ENCODE data around the gene TGFBR3L. TPM values are rescaled to one million over a fixed set of nuclear protein-coding genes. Genes with fewer than 3 reads are reported as not detected.

Gene TGFBR3L
- total and polyA plus RNA-seq, 2 experiments from 2014 or later, result 1.7 to 7.0 TPM

DNA sequence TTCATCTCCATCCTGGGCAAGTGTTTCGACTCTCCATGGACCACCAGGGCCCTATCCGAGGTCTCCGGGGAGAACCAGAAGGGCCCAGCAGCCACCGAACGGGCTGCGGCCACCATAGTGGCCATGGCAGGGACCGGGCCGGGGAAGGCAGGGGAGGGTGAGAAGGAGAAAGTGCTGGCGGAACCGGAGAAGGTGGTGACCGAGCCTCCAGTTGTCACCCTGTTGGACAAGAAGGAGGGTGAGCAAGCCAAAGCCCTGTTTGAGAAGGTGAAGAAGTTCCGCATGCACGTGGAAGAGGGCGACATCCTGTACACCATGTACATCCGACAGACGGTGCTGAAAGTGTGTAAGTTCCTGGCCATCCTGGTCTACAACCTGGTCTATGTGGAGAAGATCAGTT, 15.7 kb upstream of the TGFBR3L start (continued):
- TF ChIP-seq, protein P1, sequence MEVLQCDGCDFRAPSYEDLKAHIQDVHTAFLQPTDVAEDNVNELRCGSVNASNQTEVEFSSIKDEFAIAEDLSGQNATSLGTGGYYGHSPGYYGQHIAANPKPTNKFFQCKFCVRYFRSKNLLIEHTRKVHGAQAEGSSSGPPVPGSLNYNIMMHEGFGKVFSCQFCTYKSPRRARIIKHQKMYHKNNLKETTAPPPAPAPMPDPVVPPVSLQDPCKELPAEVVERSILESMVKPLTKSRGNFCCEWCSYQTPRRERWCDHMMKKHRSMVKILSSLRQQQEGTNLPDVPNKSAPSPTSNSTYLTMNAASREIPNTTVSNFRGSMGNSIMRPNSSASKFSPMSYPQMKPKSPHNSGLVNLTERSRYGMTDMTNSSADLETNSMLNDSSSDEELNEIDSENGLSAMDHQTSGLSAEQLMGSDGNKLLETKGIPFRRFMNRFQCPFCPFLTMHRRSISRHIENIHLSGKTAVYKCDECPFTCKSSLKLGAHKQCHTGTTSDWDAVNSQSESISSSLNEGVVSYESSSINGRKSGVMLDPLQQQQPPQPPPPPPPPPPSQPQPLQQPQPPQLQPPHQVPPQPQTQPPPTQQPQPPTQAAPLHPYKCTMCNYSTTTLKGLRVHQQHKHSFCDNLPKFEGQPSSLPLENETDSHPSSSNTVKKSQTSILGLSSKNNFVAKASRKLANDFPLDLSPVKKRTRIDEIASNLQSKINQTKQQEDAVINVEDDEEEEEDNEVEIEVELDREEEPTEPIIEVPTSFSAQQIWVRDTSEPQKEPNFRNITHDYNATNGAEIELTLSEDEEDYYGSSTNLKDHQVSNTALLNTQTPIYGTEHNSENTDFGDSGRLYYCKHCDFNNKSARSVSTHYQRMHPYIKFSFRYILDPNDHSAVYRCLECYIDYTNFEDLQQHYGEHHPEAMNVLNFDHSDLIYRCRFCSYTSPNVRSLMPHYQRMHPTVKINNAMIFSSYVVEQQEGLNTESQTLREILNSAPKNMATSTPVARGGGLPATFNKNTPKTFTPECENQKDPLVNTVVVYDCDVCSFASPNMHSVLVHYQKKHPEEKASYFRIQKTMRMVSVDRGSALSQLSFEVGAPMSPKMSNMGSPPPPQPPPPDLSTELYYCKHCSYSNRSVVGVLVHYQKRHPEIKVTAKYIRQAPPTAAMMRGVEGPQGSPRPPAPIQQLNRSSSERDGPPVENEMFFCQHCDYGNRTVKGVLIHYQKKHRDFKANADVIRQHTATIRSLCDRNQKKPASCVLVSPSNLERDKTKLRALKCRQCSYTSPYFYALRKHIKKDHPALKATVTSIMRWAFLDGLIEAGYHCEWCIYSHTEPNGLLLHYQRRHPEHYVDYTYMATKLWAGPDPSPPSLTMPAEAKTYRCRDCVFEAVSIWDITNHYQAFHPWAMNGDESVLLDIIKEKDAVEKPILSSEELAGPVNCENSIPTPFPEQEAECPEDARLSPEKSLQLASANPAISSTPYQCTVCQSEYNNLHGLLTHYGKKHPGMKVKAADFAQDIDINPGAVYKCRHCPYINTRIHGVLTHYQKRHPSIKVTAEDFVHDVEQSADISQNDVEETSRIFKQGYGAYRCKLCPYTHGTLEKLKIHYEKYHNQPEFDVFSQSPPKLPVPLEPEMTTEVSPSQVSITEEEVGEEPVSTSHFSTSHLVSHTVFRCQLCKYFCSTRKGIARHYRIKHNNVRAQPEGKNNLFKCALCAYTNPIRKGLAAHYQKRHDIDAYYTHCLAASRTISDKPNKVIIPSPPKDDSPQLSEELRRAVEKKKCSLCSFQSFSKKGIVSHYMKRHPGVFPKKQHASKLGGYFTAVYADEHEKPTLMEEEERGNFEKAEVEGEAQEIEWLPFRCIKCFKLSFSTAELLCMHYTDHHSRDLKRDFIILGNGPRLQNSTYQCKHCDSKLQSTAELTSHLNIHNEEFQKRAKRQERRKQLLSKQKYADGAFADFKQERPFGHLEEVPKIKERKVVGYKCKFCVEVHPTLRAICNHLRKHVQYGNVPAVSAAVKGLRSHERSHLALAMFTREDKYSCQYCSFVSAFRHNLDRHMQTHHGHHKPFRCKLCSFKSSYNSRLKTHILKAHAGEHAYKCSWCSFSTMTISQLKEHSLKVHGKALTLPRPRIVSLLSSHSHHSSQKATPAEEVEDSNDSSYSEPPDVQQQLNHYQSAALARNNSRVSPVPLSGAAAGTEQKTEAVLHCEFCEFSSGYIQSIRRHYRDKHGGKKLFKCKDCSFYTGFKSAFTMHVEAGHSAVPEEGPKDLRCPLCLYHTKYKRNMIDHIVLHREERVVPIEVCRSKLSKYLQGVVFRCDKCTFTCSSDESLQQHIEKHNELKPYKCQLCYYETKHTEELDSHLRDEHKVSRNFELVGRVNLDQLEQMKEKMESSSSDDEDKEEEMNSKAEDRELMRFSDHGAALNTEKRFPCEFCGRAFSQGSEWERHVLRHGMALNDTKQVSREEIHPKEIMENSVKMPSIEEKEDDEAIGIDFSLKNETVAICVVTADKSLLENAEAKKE (CRISPR knock-in tag; IDR thresholded peaks at IDR 0.05), result no peak
- TF ChIP-seq, protein P2, sequence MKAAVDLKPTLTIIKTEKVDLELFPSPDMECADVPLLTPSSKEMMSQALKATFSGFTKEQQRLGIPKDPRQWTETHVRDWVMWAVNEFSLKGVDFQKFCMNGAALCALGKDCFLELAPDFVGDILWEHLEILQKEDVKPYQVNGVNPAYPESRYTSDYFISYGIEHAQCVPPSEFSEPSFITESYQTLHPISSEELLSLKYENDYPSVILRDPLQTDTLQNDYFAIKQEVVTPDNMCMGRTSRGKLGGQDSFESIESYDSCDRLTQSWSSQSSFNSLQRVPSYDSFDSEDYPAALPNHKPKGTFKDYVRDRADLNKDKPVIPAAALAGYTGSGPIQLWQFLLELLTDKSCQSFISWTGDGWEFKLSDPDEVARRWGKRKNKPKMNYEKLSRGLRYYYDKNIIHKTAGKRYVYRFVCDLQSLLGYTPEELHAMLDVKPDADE (IDR thresholded peaks at IDR 0.05), result no peak

GRCh38 chr19:7899751-7900378, 14.8 kb upstream of the TGFBR3L start:
- Histone ChIP-seq H3K36me3 (ENCODE audit: insufficient read depth) (no peaks in the 10 kb centered on the region), H3K4me2 (no peak overlapping the region), H3K4me1 (ENCODE audit: insufficient read depth) (peaks cover 9% of the 10 kb centered on the region), H3K9me2 (ENCODE audit: insufficient read depth) (no peaks in the 10 kb centered on the region), H3K27ac (ENCODE audit: low read depth) (no peak overlapping the region), H3K4me3 (no peak overlapping the region), H2AFZ (no peak overlapping the region), H3K79me2 (replicated peaks; ENCODE audit: insufficient read depth) (peaks cover 5% of the 10 kb centered on the region), H3K27me3 (ENCODE audit: insufficient read depth) (no peaks in the 10 kb centered on the region), H3F3A (replicated peaks; ENCODE audit: low read depth) (peaks cover 6% of the 10 kb centered on the region; the same call in 1 of the 2 replicates), H4K20me1 (replicated peaks; ENCODE audit: insufficient read depth) (no peaks in the 10 kb centered on the region; the same call in 1 of the 2 replicates)
- DNase-seq (ENCODE audit: low spot score), result no peak
- Mint-ChIP-seq H3K27ac (no peak overlapping the region), H3K9me3 (peaks cover 6% of the 10 kb centered on the region; the same call in 1 of the 3 replicates), H3K4me1 (peaks cover 12% of the 10 kb centered on the region), H3K27me3 (ENCODE audit: insufficient read depth, low read depth, poor library complexity) (peaks cover 23% of the 10 kb centered on the region), H3K36me3 (ENCODE audit: low read depth) (peaks cover 14% of the 10 kb centered on the region; the same call in 2 of the 3 replicates), H3K4me3 (no peak overlapping the region)
- TF ChIP-seq, protein P3, sequence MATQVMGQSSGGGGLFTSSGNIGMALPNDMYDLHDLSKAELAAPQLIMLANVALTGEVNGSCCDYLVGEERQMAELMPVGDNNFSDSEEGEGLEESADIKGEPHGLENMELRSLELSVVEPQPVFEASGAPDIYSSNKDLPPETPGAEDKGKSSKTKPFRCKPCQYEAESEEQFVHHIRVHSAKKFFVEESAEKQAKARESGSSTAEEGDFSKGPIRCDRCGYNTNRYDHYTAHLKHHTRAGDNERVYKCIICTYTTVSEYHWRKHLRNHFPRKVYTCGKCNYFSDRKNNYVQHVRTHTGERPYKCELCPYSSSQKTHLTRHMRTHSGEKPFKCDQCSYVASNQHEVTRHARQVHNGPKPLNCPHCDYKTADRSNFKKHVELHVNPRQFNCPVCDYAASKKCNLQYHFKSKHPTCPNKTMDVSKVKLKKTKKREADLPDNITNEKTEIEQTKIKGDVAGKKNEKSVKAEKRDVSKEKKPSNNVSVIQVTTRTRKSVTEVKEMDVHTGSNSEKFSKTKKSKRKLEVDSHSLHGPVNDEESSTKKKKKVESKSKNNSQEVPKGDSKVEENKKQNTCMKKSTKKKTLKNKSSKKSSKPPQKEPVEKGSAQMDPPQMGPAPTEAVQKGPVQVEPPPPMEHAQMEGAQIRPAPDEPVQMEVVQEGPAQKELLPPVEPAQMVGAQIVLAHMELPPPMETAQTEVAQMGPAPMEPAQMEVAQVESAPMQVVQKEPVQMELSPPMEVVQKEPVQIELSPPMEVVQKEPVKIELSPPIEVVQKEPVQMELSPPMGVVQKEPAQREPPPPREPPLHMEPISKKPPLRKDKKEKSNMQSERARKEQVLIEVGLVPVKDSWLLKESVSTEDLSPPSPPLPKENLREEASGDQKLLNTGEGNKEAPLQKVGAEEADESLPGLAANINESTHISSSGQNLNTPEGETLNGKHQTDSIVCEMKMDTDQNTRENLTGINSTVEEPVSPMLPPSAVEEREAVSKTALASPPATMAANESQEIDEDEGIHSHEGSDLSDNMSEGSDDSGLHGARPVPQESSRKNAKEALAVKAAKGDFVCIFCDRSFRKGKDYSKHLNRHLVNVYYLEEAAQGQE (IDR thresholded peaks at IDR 0.05; ENCODE audit: unreplicated experiment), result no peak
- TF ChIP-seq EZH2 (IDR thresholded peaks at IDR 0.05; ENCODE audit: low read depth, unreplicated experiment) (no peak), EZH2phosphoT487 (IDR thresholded peaks at IDR 0.05; ENCODE audit: unreplicated experiment) (no peak), CREB1 (CRISPR knock-in tag; IDR thresholded peaks at IDR 0.05; ENCODE audit: low read depth) (no peak)
- no peak for ATAC-seq

All from GM23338 (cell line).